HG03097 (cell line): ENCODE results near the gene OPTC.
"Not testable (repeated sequence)": the region's sequence is repeated elsewhere in the genome, so short reads cannot be mapped to it uniquely, and the experiment has no call there.

Source experiments
- ATAC-seq: cut with Tn5 transposase; IDR thresholded peaks from one replicate; pipeline ENCODE4 v1.9.1; 2021; ENCODE audit not compliant: unreplicated experiment, low FRiP score

OPTC gene

DNA sequence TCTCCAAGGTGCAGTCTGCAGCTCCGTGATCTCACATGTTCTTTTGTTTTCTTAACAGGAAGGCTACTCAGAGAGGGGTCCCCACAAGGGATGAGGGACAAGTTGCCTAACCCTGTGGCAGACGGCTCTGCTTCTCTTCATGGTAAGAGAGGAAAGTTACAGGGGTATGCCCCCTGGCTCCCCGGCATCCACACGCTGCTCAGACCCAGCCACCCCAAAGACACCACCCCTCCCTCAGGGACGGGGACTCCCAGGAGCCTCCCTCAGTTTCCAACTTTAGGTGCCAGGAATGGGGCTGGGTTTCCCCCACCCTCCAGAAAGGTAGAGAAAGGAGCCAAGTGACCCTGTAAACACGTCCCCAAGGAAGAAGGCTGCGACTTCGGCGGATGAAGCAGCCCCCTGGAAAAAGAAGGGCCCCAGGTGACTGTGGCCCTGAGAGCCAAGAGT, 19.7 kb downstream of the OPTC start:
- ATAC-seq, result no peak

DNA sequence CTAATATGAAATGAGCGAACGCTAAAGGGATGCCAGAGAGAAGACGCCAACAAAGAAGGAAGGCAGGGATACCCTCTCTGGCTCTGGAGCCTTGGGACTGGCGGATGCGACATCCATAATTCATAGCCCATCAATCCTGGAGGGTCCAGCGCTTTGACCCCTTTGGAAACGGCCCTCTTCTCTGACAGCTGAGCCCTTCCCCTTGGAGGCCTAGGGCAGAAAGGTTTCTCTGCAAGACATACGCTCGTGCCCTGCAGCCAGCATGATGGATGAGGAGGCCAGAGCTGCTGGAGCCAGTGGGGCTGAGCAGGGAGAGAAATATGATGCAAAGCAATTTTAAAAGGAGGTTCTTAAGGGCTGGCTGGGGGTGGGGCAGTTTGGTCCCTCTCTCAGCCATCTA, 22.2 kb downstream of the OPTC start:
- no peak for ATAC-seq

DNA sequence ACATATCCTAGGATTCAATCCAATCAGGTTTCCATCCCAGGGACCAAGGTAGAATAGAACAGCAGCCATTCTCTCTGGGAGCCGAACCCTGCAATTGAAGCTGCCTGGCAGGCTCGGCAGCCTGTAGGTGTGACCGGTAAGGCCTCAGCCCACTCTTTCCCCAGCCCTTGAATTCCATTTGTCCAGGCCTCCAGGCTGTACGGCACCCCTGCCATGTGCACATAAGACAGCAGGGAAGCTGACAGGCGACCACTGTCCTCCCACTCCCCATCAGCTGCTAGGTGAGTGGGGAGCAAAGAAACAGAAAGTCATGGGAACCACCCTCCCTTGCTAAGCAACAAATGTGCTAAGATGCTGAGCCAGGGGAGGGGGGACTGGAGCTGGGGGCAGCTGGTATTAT, 23.0 kb downstream of the OPTC start:
- no peak for ATAC-seq

DNA sequence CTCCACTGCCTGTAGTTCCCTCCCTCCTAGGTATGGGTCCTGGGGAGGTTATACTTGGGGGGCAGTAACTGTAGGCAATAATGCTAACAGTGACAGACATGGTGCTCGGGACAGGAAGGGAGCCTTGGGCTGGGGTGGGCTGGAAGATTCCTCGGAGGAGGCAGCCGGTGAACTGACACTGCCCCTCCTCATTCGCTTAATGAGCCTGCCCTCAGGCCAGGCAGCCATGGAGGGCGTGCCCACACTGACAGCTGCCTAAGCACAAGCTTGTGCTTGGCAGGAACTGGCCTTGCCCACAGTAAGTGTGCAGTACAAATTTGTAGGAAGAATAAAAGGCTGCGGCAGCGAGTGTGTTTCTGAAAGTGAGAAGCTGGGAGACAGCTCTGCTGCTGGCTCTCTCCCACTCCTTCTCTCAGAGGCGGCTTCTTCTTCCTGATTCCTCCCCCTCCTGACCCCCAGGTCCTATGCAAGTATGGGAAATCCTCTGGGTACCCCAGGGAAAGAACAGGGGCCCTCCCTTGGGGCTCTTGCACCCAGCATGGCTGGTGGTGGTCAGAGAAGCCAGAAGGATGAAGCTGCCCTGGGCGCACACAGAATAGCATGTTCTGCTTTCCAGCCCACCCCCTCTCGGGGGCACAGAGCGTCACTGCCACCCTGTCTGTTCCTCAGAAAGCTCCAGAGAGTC, 23.6 kb downstream of the OPTC start:
- ATAC-seq, result no peak

DNA sequence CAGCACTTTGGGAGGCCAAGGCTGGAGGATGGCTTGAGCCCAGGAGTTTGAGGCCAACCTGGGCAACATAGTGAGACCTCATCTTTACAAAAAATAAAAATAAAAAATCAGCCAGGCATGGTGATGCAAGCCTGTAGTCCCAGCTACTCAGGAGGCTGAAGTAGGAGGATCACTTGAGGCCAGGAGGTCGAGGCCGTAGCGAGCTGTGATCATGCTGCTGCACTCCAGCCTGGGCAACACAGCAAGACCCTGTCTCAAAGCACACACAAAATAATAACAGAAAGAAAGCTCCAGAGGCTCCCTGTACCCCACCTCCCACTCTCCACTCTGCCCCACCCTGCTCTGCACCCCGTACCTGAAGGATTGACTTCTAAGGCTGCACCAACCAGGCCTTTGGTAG, 24.2 kb downstream of the OPTC start:
- ATAC-seq, result not testable (repeated sequence)

DNA sequence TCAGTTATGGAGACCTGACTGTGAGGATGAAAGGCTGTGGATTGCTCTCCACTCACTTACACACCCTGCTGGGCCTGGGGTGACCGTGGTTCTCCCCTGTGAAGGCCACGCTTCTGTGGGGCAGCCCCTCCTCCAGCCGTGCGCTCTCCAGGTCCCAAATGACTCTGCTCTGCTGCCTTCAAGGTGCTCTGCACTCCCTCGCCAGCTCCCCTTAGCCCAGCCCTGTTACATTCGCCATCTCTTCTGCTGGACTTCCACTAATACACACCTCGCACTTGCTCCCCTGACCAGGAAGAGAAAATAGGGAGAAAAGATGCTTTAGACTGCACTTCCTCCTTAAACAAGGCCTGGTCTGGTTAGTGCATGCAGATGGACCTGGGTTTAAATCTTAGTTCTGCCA, 24.6 kb downstream of the OPTC start:
- ATAC-seq, result no peak

DNA sequence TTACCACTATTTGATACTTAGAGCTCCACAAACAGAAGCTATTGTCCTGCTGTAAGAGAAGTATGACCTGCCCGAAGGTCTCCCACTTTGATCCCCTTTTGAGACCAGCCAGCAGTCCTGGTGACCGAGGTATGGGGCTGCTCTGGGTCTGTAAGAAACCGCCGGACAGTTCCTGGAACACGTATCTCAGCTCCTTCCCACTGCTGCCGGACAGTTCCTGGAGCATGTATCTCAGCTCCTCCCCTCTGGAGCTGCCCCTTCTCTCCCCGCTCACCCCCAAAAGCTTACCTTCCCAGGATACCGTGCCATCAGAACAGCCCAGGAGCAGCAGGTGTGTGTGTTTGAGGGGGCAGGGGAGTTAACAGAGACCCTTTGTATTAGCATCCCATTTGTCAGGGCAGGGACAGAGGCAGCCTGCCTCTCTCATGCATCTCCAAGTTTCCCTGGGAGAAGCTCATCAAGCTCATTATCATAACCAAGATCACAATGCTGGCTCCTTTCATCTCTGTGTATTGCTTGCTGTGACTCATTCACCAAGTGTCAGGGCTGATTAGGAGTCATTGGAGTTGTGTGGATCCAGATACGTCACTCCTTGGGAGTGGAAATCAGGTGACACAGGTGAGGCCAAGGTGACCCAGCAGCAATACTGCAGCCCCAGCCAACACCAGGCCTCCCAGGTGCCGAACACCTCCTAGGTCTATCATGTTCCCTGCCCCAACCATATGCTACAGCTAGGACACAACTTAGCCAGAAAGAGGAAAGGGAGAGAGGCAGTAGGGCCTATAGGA, 25.3 kb downstream of the OPTC start:
- no peak for ATAC-seq

DNA sequence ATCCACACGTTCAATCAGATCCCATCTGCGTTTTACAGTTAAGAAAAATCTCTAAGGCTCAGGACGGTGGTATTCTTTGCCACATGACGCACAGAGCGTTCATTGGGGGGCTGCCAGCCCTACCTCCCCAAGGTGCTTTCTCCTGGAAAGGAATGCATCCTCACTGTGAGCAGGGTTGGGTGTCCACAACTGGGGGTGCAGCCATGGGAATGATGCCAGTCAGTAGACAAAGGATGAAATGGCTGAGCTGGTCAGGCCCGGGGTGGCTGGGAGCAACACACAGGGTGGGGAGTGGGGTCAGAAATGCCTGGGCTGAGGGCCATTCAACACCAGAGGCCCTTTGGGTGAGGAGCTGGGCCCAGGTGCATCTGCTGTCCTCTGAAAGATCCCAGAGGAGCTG, 25.9 kb downstream of the OPTC start:
- ATAC-seq, result no peak

DNA sequence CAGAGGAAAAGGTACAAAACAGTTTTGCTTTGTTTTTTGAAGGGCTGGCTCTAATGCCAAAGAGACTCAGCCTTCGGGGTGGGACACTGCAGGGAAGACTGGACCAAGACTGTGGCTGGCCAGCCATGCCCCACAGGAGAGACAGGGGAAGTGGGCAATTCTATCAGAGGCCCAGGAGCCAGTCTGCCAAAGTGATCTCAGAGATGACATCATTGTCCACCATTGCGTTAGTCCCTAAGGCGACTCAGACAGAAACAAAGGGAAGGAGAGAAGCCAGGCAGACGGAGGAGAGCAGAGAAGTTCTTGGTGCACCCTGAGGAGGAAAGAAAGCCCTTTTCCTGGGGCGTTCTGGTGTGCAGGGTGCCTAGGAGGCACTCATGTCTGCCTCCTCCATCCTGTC, 26.4 kb downstream of the OPTC start:
- no peak for ATAC-seq

DNA sequence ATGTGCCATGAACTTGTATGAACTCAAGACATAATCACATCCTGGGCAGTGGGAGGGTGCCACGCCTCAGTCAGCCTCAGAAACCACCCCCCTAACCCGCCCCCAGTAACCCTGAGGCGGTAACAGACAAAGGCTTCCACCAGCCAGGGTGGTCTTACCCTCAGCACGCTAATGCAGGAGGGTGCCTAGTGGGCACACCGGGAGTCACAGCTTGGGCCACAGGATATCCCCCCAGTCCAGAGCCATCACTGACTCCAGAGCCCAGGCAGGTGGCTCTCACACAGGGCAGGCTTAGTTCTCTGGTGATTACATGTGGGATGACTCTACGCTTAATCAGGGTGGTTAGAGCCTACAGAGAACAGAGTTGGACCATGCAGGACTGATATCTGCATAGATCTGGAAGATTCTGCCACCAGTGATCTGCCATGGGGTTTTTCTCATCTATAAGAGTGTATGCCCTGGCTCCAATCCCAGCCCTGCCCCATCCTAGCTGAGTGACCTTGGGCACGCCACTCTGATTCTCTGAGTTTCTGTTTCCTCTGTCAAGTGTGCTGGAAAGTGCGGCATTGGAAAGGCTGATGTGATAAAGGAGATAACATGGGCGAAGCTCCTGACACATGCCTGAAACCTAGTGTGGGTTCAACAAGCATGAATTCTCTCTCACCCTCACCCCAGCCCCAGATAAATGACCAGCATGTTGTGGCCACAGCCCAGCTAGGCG, 27.3 kb downstream of the OPTC start:
- no peak for ATAC-seq

DNA sequence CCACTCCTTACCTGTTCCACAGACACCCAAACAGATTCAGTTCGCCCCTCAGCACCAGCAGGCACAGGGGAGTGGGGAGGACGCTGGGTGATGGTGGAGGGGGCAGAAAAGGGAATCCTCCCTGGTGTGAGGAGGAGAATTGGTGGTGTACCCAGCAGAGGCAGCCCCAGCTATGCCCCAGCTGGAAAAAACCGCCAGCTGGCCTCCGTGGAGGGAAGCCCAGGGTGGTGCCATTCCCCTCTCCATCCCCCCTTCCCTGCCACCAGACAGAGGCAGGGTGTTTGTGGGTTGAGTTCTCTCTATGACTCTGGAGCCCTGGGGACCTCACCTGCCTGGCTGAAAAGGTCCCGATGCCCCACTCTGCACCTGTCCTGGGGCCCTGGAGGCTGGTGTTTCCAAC, 27.9 kb downstream of the OPTC start:
- ATAC-seq, result no peak

DNA sequence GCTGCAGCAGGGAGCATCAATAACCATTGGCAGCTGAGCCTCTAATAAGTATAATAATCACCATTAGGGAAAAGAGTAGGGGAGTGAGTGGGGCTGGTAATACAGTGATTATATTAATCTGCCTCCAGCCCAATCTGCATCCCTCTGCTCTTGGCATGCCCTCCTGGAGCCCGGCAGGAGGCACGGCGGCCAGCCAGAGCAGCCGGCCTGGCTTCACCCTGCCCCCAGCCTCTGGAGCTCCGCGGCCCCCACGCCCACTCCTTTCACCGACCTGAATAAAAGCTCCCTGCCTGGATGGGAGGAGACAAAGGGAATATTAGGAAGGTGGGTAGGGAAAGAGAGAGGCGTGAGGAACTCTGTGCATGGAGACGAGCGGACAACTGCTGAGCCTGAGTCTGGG, 28.3 kb downstream of the OPTC start:
- ATAC-seq, result no peak

DNA sequence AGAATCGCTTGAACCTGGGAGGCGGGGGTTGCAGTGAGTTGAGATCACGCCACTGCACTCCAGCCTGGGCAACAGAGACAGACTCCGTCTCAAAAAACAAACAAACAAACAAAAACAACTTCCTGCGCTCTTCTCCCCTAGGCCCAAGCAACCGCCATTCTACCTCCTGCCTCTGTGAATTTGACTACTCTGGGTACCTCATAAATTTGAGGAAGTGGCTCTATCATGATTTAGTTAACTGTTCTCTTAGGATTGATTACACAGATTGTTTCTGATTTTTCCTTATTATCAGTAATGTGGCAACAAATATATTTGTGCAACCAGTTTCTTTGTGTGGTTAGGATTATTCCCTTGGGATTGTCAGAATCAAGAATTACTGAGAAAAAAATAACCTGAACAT, 29.7 kb downstream of the OPTC start:
- ATAC-seq, result no peak

DNA sequence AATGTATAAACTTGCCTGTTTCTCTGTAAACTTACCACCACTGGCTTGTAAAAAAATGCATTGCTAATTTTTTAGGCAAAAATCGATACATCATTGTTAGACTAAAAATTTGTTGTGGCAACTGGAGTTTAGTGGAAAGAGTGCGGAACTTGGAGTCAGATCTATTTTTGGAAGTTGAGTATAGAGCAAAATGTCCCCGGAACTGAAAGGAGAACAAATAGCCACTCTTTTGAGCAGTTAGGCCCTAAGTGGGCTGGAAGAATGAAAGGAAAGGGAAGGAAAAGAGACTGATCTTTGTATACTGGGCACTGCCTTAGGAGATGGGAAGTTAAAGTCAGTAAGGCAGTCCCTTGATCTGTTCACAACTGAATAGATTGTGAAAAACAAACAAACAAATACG, 30.2 kb downstream of the OPTC start:
- no peak for ATAC-seq

DNA sequence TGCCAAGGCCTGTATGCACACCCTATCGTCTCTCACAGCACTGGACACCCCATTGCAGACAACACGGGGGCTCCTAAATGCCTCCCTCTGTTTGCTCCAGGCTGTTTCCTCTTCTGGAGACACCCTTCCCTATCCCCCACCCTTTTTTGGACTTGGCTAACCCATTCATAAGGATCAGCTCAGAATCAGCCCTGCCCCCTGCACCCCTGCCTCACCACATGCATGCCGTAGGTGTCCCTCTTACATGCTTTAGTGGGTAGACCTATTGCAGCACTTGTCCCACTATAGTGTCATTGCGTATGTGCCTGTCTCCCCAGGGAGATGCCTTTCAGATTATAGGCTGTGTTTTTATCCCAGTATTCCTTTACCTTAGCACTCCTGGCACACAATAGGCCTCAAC, 30.9 kb downstream of the OPTC start:
- no peak for ATAC-seq

DNA sequence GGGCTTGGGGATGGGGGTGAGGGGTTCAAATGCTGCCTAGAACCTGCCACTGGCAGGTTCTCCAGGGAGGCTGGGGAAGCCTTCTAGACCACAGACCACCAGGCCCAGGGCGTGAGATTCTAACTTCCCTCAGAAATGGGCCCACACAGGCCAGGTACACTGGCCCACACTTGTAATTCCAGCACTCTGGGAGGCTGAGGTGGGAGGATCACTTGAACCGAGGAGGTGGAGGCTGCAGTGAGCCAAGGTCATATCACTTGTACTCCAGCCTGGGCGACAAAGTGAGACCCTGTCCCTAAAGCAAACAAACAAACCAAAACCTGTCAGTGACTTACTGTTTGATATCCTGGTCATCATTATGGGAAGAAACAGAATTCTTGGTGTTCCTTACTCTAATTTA, 31.7 kb downstream of the OPTC start:
- no peak for ATAC-seq

DNA sequence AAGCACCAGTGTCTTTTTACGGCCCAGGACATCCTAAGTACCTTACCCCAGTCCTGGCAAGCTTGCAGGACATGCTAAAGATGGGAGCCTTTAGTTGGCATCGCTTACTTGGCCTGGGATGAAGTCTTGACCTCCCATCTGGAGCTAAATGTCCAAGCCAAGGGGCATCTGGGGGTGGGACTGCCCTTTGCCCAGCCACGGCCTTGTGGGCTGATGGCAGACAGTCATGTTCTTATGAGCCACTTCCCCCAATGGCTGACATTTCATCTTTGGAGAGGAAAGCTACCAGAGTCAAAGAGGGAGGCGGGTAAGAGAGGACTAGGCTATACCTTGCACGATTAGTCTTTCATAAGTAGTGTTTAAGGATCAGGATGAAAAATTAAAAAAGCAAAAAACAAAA, 32.2 kb downstream of the OPTC start:
- ATAC-seq, result no peak

DNA sequence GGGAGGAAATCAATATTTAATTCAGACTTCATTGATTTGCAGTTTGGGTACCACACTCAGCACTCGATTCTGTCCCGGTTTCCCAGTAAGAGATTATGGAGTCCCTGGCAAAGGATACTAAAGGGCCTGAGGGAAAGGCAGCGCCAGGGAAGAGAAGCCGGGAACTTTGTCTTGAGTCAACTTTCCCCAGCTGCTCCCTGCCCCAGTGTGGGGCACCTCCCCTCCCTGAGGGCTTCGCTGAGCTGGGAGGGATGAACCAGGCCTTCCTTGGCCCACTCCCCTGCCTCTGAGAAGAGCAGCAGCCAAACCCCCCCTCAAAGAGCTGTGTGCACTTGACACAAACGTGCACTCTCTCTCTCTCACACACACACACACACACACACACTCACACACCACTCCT, 32.6 kb downstream of the OPTC start:
- ATAC-seq, result no peak

DNA sequence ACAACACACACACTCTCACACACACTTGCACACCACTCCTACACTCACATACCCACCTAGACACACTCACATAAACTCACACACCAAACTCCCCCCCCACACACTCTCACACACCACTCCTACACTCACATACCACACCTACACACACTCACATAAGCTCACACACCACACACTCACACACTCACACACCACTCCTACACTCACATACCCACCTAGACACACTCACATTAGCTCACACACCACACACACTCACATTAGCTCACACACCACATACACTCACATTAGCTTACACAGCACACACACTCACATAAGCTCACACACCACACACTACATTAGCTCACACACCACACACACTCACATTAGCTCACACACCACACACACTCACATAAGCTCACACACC, 33.1 kb downstream of the OPTC start:
- ATAC-seq, result no peak

DNA sequence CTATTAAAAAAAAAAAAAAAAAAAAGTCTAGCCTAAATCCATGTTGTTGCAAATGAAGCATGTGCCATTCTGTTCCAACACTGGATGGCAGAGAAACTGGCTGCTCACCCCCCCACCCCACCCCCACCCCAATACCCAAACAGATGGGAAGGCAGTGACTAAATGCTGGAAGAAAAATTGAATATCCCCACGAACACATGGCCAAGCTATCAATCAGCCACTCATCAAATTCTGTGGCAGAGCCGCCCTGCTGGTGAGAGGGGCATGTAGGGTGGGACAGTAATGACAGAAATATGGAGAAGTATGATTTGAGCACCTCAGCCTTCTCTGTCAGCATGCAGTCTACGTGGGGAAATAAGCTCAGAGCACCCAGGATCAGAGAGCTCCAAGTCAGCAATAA, 34.1 kb downstream of the OPTC start:
- ATAC-seq, result no peak

DNA sequence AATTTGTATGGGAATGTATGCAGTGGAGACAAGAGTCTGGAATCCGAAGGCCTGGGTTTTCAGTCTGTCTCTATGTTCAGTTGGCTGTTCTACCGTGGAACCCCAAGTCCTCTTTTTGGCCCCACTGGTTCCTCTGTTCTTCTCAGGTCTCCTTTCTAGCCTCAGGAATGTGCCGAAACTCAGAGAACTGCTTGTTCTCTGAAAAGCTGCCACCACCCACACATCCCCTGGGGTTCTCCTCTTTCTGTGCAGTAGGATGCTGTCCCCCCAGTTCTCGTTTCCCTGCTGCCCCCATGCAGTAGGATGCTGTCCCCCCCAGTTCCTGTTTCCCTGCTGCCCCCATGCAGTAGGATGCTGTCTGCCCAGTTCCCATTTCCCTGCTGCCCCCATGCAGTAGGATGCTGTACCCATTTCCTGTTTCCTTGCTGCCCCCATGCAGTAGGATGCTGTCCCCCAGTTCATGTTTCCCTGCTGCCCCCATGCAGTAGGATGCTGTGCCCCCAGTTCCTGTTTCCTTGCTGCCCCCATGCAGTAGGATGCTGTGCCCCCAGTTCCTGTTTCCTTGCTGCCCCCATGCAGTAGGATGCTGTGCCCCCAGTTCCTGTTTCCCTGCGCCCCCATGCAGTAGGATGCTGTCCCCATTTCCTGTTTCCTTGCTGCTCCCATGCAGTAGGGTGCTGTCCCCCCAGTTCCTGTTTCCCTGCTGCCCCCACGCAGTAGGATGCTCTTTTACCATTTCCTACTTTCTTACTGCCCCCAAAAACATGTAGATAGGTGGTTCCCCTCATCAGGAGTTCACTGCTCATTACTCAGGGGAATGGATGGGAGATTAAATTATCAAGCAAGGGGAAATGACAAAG, 35.3 kb downstream of the OPTC start:
- ATAC-seq, result no peak
